Activated B cell treated with CpG ODN at 0.5 μM for 24 hours (primary cell): ENCODE measurements around the gene PRPF31. TPM values are rescaled to one million over a fixed set of nuclear protein-coding genes. Genes with fewer than 3 reads are reported as not detected.
"Not testable (repeated sequence)": the region's sequence is repeated elsewhere in the genome, so short reads cannot be mapped to it uniquely, and the experiment has no call there.

Experiments used
- ATAC-seq: fragments of 200-7000 bp; cut with Tn5 transposase; one replicate; pipeline ENCODE4 v1.10.0; 2021; ENCODE audit warnings: low read depth, mild to moderate bottlenecking, moderate library complexity
- CTCF ChIA-PET: fragments of 350-600 bp; sonication (Branson Sonifier 250); formaldehyde crosslinking; loops from one replicate; lab custom pipeline; 2021; ENCODE audit warnings: antibody characterized with exemption; lab: Charles Lee
- POLR2A ChIA-PET: fragments of 350-600 bp; sonication (Branson Sonifier 250); formaldehyde crosslinking; loops from one replicate; lab custom pipeline; 2021; ENCODE audit warnings: antibody characterized with exemption; lab: Charles Lee
- DNase-seq: peaks from one replicate; pipeline ENCODE4 v3.0.0; 2022
- H3K27ac Mint-ChIP-seq: one replicate; pipeline ENCODE4 v1.8.0; 2020; ENCODE audit warnings: mixed read lengths
- H3K27me3 Mint-ChIP-seq: one replicate; pipeline ENCODE4 v1.8.0; 2021; ENCODE audit warnings: mixed read lengths
- H3K36me3 Mint-ChIP-seq: one replicate; pipeline ENCODE4 v1.8.0; 2021; ENCODE audit warnings: low read depth, mixed read lengths
- H3K4me1 Mint-ChIP-seq: one replicate; pipeline ENCODE4 v1.8.0; 2021; ENCODE audit warnings: mixed read lengths
- H3K4me3 Mint-ChIP-seq: one replicate; pipeline ENCODE4 v1.8.0; 2020; ENCODE audit warnings: mild to moderate bottlenecking, mixed read lengths
- H3K9me3 Mint-ChIP-seq: one replicate; pipeline ENCODE4 v1.8.0; 2020; ENCODE audit warnings: mixed read lengths
- CTCF ChIP-seq: fragments of 200-600 bp; IDR thresholded peaks from one replicate; pipeline ENCODE4 v1.8.0; 2022; ENCODE audit warnings: antibody characterized with exemption, mild to moderate bottlenecking
- intact Hi-C: fragments of 100-400 bp; cut with micrococcal nuclease; formaldehyde crosslinking; loops from one replicate; pipeline ENCODE4 v1.15.1; 2024
- total RNA-seq: library from RNA; stranded (reverse); gene quantifications from 2 replicates; pipeline ENCODE4 v1.2.3, GENCODE V29; 2022

Gene PRPF31
- total RNA-seq, 1 donor from 2014 or later, result 78.9 TPM

GRCh38 chr19:54077334-54077733, 38.2 kb upstream of the PRPF31 start:
- H3K27me3 Mint-ChIP-seq, result no peaks in the 10 kb centered on the region
- no peak for TF ChIP-seq CTCF
- DNase-seq, result no peak
- intact Hi-C loops, result no loop called here
- H3K4me1 Mint-ChIP-seq, result no peaks in the 10 kb centered on the region
- CTCF ChIA-PET, result no interaction called here
- no peaks in the 10 kb centered on the region for H3K36me3 Mint-ChIP-seq
- peaks cover 6% of the 10 kb centered on the region for H3K9me3 Mint-ChIP-seq
- ATAC-seq, result no peak
- POLR2A ChIA-PET, result no interaction called here
- H3K4me3 Mint-ChIP-seq, result no peak overlapping the region
- no peak overlapping the region for H3K27ac Mint-ChIP-seq

GRCh38 chr19:54081032-54081431, 34.5 kb upstream of the PRPF31 start, which contains the start of gene TARM1:
TARM1 (minus strand) TSS chr19:54081365; CDS start chr19:54081340, 25 bp downstream.
- Mint-ChIP-seq H3K36me3 (no peaks in the 10 kb centered on the region), H3K9me3 (peaks cover 11% of the 10 kb centered on the region), H3K4me1 (no peaks in the 10 kb centered on the region), H3K27me3 (no peaks in the 10 kb centered on the region), H3K27ac (no peak within 1 kb of the TSS), H3K4me3 (no peak within 1 kb of the TSS)
- ATAC-seq, result no peak
- ChIA-PET CTCF (no interaction called here), POLR2A (no interaction called here)
- no peak for TF ChIP-seq CTCF
- no peak for DNase-seq
- intact Hi-C loops, result no loop called here

GRCh38 chr19:54084410-54084809, 31.1 kb upstream of the PRPF31 start:
- H3K36me3 Mint-ChIP-seq, result no peaks in the 10 kb centered on the region
- H3K4me3 Mint-ChIP-seq, result no peak overlapping the region
- CTCF ChIA-PET, result no interaction called here
- intact Hi-C loops, result no loop called here
- ATAC-seq (no peak), DNase-seq (no peak)
- peaks cover 1% of the 10 kb centered on the region for H3K27me3 Mint-ChIP-seq
- POLR2A ChIA-PET, result interaction anchor here (0.6 kb wide), 1 partner anchor 63 kb away, joined by 5 read pairs; no protein-coding TSS in a partner anchor
- H3K27ac Mint-ChIP-seq, result no peak overlapping the region
- H3K9me3 Mint-ChIP-seq, result peaks cover 11% of the 10 kb centered on the region
- no peak for TF ChIP-seq CTCF
- no peaks in the 10 kb centered on the region for H3K4me1 Mint-ChIP-seq

GRCh38 chr19:54094426-54095000, 21.0 kb upstream of the PRPF31 start:
- intact Hi-C loops, result no loop called here
- peaks cover 9% of the 10 kb centered on the region for H3K4me1 Mint-ChIP-seq
- no peaks in the 10 kb centered on the region for H3K36me3 Mint-ChIP-seq
- peak overlapping the region; percentile 15 for H3K4me3 Mint-ChIP-seq
- DNase-seq, result no peak
- ATAC-seq, result no peak
- TF ChIP-seq CTCF, result no peak
- ChIA-PET POLR2A (interaction anchor here (0.6 to 1.4 kb wide), 2 partner anchors 112 to 163 kb away, joined by 3 to 6 read pairs; no protein-coding TSS in a partner anchor), CTCF (no interaction called here)
- H3K27me3 Mint-ChIP-seq, result peaks cover 12% of the 10 kb centered on the region
- peaks cover 3% of the 10 kb centered on the region for H3K9me3 Mint-ChIP-seq
- H3K27ac Mint-ChIP-seq, result no peak overlapping the region

- TF ChIP-seq CTCF, result no peak
- H3K36me3 Mint-ChIP-seq, result no peaks in the 10 kb centered on the region
- H3K9me3 Mint-ChIP-seq, result peaks cover 3% of the 10 kb centered on the region
- peaks cover 12% of the 10 kb centered on the region for H3K27me3 Mint-ChIP-seq
- POLR2A ChIA-PET, result interaction anchor here (0.6 to 1.4 kb wide), 5 partner anchors 20 to 163 kb away, joined by 3 to 6 read pairs (median 3); partner anchors contain the start of genes PRPF31 and TFPT
- H3K4me1 Mint-ChIP-seq, result peaks cover 9% of the 10 kb centered on the region
- CTCF ChIA-PET, result interaction anchor here (0.9 kb wide), 1 partner anchor 302 kb away, joined by 3 read pairs; no protein-coding TSS in a partner anchor
- ATAC-seq (no peak), DNase-seq (no peak)
- H3K27ac Mint-ChIP-seq, result no peak overlapping the region
- intact Hi-C loops, result no loop called here
- H3K4me3 Mint-ChIP-seq, result no peak overlapping the region
Measured at GRCh38 chr19:54095136-54095858, 20.3 kb upstream of the PRPF31 start.

- H3K36me3 Mint-ChIP-seq, H3K9me3 Mint-ChIP-seq, intact Hi-C loops, H3K4me1 Mint-ChIP-seq, H3K27ac Mint-ChIP-seq: not testable (repeated sequence)
- Mint-ChIP-seq H3K4me3 (peak overlapping the region; percentile 72), H3K27me3 (peaks cover 12% of the 10 kb centered on the region)
- ChIA-PET CTCF (interaction anchor here (0.9 kb wide), 1 partner anchor 303 kb away, joined by 3 read pairs; no protein-coding TSS in a partner anchor), POLR2A (interaction anchor here (0.7 to 1.3 kb wide), 4 partner anchors 12 to 70 kb away, joined by 3 to 16 read pairs (median 4); partner anchors contain the start of genes PRPF31 and TFPT)
- DNase-seq, result peak; percentile 44
- ATAC-seq, result peak; percentile 85
Measured at GRCh38 chr19:54095859-54096616, 19.5 kb upstream of the PRPF31 start.
